Measurements from ENCODE around the gene ANAPC16. TPM values are rescaled to one million over a fixed set of nuclear protein-coding genes. Genes with fewer than 3 reads are reported as not detected.

ANAPC16 gene
- total and polyA plus RNA-seq, 2 experiments from 2014 or later: 77.5 to 126 TPM

GRCh38 chr10:72186258-72186981, 29.4 kb upstream of the ANAPC16 start:
- Histone ChIP-seq H4K20me1 (replicated peaks; ENCODE audit: insufficient read depth) (no peaks in the 10 kb centered on the region), H3F3A (replicated peaks; ENCODE audit: low read depth) (no peaks in the 10 kb centered on the region), H3K27me3 (ENCODE audit: insufficient read depth) (no peaks in the 10 kb centered on the region), H3K79me2 (replicated peaks; ENCODE audit: insufficient read depth) (no peaks in the 10 kb centered on the region), H3K4me3 (no peak overlapping the region), H3K4me2 (no peak overlapping the region), H3K27ac (ENCODE audit: low read depth) (no peak overlapping the region; the same call in 1 of the 2 replicates), H3K36me3 (ENCODE audit: insufficient read depth) (0 out of 2 replicates have a peak, but pooled peaks cover 9% of the 10 kb centered on the region), H3K9me2 (ENCODE audit: insufficient read depth) (no peaks in the 10 kb centered on the region), H3K4me1 (ENCODE audit: insufficient read depth) (no peaks in the 10 kb centered on the region), H2AFZ (no peak overlapping the region)
- ATAC-seq: no peak
- TF ChIP-seq STAT1 (IDR thresholded peaks at IDR 0.05; ENCODE audit: unreplicated experiment) (no peak), JUNB (IDR thresholded peaks at IDR 0.05; ENCODE audit: unreplicated experiment) (no peak), REST (IDR thresholded peaks at IDR 0.05; ENCODE audit: unreplicated experiment) (no peak), ZNF114 (CRISPR knock-in tag; IDR thresholded peaks at IDR 0.05) (no peak), ZNF331 (CRISPR knock-in tag; IDR thresholded peaks at IDR 0.05; ENCODE audit: low read depth) (no peak), EZH2 (IDR thresholded peaks at IDR 0.05; ENCODE audit: low read depth, unreplicated experiment) (no peak), ZNF462 (CRISPR knock-in tag; IDR thresholded peaks at IDR 0.05) (no peak), CREB1 (CRISPR knock-in tag; IDR thresholded peaks at IDR 0.05; ENCODE audit: low read depth) (no peak), ETS1 (IDR thresholded peaks at IDR 0.05) (no peak), POLR2AphosphoS5 (IDR thresholded peaks at IDR 0.05; ENCODE audit: low read depth) (no peak), EZH2phosphoT487 (IDR thresholded peaks at IDR 0.05; ENCODE audit: unreplicated experiment) (no peak)
- H3K27me3 Mint-ChIP-seq (ENCODE audit: insufficient read depth, low read depth, poor library complexity): no peaks in the 10 kb centered on the region
- peaks cover 38% of the 10 kb centered on the region for H3K36me3 Mint-ChIP-seq (ENCODE audit: low read depth)
- no peak overlapping the region for H3K4me3 Mint-ChIP-seq
- no peak for DNase-seq (ENCODE audit: low spot score)
- peaks cover 15% of the 10 kb centered on the region for H3K9me3 Mint-ChIP-seq
- no peaks in the 10 kb centered on the region for H3K4me1 Mint-ChIP-seq
- no peak overlapping the region for H3K27ac Mint-ChIP-seq

Data from GM23338 (cell line).